Spleen (tissue), 11 donors: ENCODE data around the gene ABHD6. TPM values are rescaled to one million over a fixed set of nuclear protein-coding genes. Genes with fewer than 3 reads are reported as not detected.

Experiments used
- DNase-seq: peaks from one replicate; pipeline ENCODE4 v3.0.0-alpha.2; 2020
- H3K27ac ChIP-seq, 8 donors: fragments of 200-600 bp; sonication (generic) in 7 of 8; 1 replicate in 4 of 8; 2 replicates in 4 of 8; pipeline versions ENCODE4 v1.5.0 to v1.8.0; 2016 to 2021; ENCODE audit warnings: inconsistent platforms in 4 of 8, mild to moderate bottlenecking in 4 of 8, moderate library complexity in 1 of 8
- H3K27me3 ChIP-seq, 7 donors: fragments of 200-600 bp; sonication (generic) in 6 of 7; replicated peaks in 1 of 7; 1 replicate in 4 of 7; 2 replicates in 3 of 7; pipeline versions ENCODE4 v1.5.0 to v1.8.0; 2016 to 2021; ENCODE audit warnings: inconsistent platforms in 3 of 7, mild to moderate bottlenecking in 1 of 7
- H3K36me3 ChIP-seq, 6 donors: fragments of 200-600 bp; sonication (generic) in 5 of 6; 1 replicate in 4 of 6; 2 replicates in 2 of 6; pipeline versions ENCODE4 v1.5.0 to v1.8.0; 2016 to 2021; ENCODE audit warnings: inconsistent platforms in 2 of 6
- H3K4me1 ChIP-seq, 6 donors: fragments of 200-600 bp; sonication (generic) in 5 of 6; 1 replicate in 3 of 6; 2 replicates in 3 of 6; pipeline versions ENCODE4 v1.5.0 to v1.8.0; 2016 to 2021; ENCODE audit warnings: inconsistent platforms in 3 of 6
- H3K4me3 ChIP-seq, 8 donors: fragments of 200-600 bp; sonication (generic) in 7 of 8; 1 replicate in 4 of 8; 2 replicates in 4 of 8; pipeline versions ENCODE4 v1.5.0 to v1.8.0; 2016 to 2021; ENCODE audit warnings: inconsistent platforms in 4 of 8, mild to moderate bottlenecking in 4 of 8, moderate library complexity in 2 of 8
- H3K9me3 ChIP-seq, 8 donors: fragments of 200-600 bp; sonication (generic) in 7 of 8; 1 replicate in 4 of 8; 2 replicates in 4 of 8; pipeline versions ENCODE4 v1.5.0 to v1.8.0; 2016 to 2021; ENCODE audit warnings: inconsistent platforms in 4 of 8
- POLR2A ChIP-seq, 3 donors: fragments of 450-650 bp; IDR thresholded peaks; one replicate each; pipeline ENCODE4 v1.5.1; 2017; ENCODE audit warnings: antibody characterized with exemption in 3 of 3, mild to moderate bottlenecking in 1 of 3
- POLR2AphosphoS5 ChIP-seq, 3 donors: sonication (generic); formaldehyde crosslinking; IDR thresholded peaks; one replicate each; pipeline ENCODE4 v1.5.1; 2017; ENCODE audit warnings: antibody characterized with exemption in 3 of 3
- WGBS, 5 donors: extraction: QIAGEN DNeasy Blood & Tissue Kit in 3 of 5; methylation state at CpG; one replicate each; pipeline versions ENCODE4 v1.1.5 to v1.1.7; 2013 to 2018; 5-methylcytosine and 5-hydroxymethylcytosine counted together
- intact Hi-C: fragments of 100-400 bp; cut with DNase I; formaldehyde crosslinking; loops from one replicate; pipeline ENCODE4 v1.15.0; 2023; ENCODE audit warnings: low total_unique reads
- polyA plus RNA-seq, 3 donors: library from polyadenylated mRNA; stranded (reverse); fragments of 200-250 nt; gene quantifications; one replicate each; pipeline ENCODE4 v1.2.1, GENCODE V29; 2013
- total RNA-seq, 7 donors: library from RNA; depleted of rRNA in 3 of 7; stranded (reverse); fragments of >200 nt in 3 of 7; fragmentation: NEBNext Ultra II Directional in 4 of 7; extraction: Animal tissue kit (Norgen Biotek cat#: 25700) in 4 of 7; gene quantifications; one replicate each; pipeline versions ENCODE4 v1.1.0 to v1.2.1, GENCODE V29; 2016 to 2021
- TF ChIP-seq, protein P1 (sequence below), 11 experiments: fragments of 200-600 bp in 7 of 11; fragments of 450-650 bp in 4 of 11; sonication (generic) in 4 of 11; IDR thresholded peaks in 8 of 11; conservative IDR thresholded peaks in 3 of 11; 1 replicate in 7 of 11; 2 replicates in 4 of 11; pipeline versions ENCODE4 v1.4.0 to v1.8.0; 2016 to 2021; ENCODE audit warnings: antibody characterized with exemption in 11 of 11, inconsistent platforms in 4 of 11, mild to moderate bottlenecking in 1 of 11
- donor health status: healthy with polysubstance abuse.
- donor health status: DM: no; HTN: no; CAD: no; lungs with moderate emphysema.
- donor health status: DM: no; HTN: no; CAD: no.
- donor health status: Bipolar disorder and iron deficiency.
- donor health status: healthy.
- donor health status: DM: no; HTN: no; CAD: no.
- donor health status: DM: yes; HTN: yes; CAD: no.

The ABHD6 gene
- total and polyA plus RNA-seq, 10 donors: 17.2 to 79.9 (median 48.4) TPM

DNA sequence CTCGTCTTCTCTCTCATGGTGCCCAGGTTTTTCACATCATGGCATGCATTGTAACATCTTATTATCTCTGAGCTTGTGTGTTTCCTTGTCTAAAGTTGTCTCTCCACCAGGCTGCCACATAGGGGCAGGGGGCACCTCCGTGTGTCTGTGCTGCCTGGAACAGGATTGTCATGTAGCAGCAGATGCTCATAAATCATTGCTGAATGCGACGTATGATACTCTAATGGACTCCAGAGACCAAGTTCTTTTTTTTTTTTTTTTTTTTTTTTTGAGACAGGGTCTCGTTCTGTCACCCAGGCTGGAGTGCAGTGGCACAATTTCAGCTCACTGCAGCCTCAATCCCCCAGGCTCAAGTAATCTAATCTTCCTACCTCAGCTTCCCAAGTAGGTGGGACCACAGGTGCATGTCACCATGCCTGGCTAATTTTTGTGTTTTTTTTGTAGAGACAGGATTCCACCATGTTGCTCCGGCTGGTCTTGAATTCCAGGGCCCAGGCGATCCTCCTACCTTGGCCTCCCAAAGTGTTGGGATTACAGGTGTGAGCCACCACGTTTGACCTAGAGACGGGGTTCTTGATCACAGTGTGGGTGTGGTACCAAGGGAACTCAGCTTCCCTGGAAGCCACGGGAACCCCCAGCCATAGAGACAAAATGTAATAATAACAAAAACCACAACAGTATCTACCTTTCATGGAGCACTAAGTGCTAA lies 22.1 kb upstream of the ABHD6 start:
- H3K4me3 ChIP-seq: peak overlapping the region in 1 of 8 donors; percentile 14
- H3K27ac ChIP-seq: peak overlapping the region; percentile 62 to 85 (median 78)
- no peaks in the 10 kb centered on the region for H3K27me3 ChIP-seq
- DNase-seq: no peak
- 55 to 69% (median 56%) methylated on average over 9 to 10 of the region's 10 CpGs for WGBS, 5 donors
- H3K36me3 ChIP-seq: no peaks in the 10 kb centered on the region
- H3K4me1 ChIP-seq: peaks cover 36 to 89% (median 69%) of the 10 kb centered on the region in 6 donors
- H3K9me3 ChIP-seq: no peaks in the 10 kb centered on the region
- intact Hi-C loops: no loop called here
- TF ChIP-seq, protein P1, sequence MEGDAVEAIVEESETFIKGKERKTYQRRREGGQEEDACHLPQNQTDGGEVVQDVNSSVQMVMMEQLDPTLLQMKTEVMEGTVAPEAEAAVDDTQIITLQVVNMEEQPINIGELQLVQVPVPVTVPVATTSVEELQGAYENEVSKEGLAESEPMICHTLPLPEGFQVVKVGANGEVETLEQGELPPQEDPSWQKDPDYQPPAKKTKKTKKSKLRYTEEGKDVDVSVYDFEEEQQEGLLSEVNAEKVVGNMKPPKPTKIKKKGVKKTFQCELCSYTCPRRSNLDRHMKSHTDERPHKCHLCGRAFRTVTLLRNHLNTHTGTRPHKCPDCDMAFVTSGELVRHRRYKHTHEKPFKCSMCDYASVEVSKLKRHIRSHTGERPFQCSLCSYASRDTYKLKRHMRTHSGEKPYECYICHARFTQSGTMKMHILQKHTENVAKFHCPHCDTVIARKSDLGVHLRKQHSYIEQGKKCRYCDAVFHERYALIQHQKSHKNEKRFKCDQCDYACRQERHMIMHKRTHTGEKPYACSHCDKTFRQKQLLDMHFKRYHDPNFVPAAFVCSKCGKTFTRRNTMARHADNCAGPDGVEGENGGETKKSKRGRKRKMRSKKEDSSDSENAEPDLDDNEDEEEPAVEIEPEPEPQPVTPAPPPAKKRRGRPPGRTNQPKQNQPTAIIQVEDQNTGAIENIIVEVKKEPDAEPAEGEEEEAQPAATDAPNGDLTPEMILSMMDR (IDR thresholded peaks at IDR 0.05 in 8 of 11, conservative IDR thresholded peaks at IDR 0.05 in 3 of 11): peak in 2 of 11 experiments; percentile 0 to 13
- TF ChIP-seq POLR2A (IDR thresholded peaks at IDR 0.05) (no peak), POLR2AphosphoS5 (IDR thresholded peaks at IDR 0.05) (no peak)

DNA sequence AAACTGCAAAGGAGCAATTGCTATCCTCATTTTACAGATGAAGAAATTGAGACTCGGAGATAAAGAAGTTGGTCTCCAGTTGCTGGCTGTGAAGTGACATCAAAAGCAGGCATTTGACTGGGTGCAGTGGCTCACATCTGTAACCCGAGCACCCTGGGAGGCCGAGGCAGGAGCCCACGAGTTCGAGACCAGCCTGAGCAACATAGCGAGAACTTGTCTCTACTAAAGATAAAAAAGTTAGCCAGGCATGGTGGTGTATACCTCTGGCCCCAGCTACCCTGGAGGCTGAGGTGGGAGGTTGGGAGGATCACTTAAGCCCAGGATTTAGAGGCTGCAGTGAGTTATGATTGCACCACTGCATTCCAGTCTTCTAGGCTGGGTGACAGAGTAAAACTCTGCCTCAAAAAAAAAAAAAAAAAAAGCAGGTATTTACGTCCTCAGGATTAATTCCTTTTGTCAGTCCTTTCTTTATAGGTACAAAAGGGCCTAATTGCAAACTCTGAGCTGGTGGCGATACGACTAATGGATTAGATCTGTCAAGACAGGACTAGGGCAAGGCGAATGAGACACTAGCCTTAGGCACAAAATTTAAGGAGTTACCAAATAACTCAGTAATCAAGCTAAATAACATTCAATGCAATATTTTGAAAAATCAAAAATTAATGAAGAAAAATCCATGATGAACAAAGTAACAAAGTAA lies 20.9 kb upstream of the ABHD6 start:
- peaks cover 36 to 77% (median 62%) of the 10 kb centered on the region in 6 donors for H3K4me1 ChIP-seq
- no peaks in the 10 kb centered on the region for H3K27me3 ChIP-seq
- H3K9me3 ChIP-seq: no peaks in the 10 kb centered on the region
- 74 to 82% (median 79%) methylated on average over 10 of the region's 10 CpGs for WGBS, 5 donors
- H3K36me3 ChIP-seq: no peaks in the 10 kb centered on the region
- intact Hi-C loops: no loop called here
- TF ChIP-seq POLR2A (IDR thresholded peaks at IDR 0.05) (no peak), POLR2AphosphoS5 (IDR thresholded peaks at IDR 0.05) (no peak)
- TF ChIP-seq, protein P1 (IDR thresholded peaks at IDR 0.05 in 8 of 11, conservative IDR thresholded peaks at IDR 0.05 in 3 of 11): no peak
- H3K4me3 ChIP-seq: no peak overlapping the region
- peak overlapping the region; percentile 49 to 85 (median 78) for H3K27ac ChIP-seq
- no peak for DNase-seq

DNA sequence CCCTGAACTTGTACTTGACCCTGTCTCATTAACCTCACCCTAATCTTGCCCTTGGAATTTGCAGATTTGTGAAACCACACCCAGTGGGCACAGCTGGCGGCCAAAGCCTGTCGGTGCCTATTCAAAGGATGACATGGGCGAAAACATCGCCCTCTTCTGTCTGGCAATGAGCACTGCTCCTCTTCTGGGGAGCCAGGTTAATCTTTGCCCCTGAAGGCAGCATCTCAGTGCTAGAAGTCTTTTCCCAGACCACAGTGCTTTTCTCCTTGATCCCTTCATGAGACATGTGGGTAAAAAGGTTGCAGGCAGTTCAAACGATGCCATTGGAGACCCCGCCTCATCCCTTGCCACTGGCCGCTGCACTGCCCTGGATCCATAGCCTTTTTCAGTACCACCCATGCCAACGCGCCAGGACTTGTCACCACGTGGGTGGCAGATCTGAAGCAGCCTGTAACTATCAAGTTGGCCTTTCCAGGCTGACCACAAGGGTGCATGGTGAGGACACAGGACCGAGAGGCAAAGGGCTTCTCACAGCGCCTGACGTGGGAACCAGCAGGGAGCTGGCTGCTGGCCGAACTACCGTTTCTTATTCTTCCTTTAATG lies 20.3 kb upstream of the ABHD6 start:
- peak overlapping the region in 1 of 8 donors; percentile 48 for H3K4me3 ChIP-seq
- H3K9me3 ChIP-seq: no peaks in the 10 kb centered on the region
- TF ChIP-seq POLR2A (IDR thresholded peaks at IDR 0.05): no peak
- TF ChIP-seq POLR2AphosphoS5 (IDR thresholded peaks at IDR 0.05): peak; percentile 36 to 68 (median 58)
- TF ChIP-seq, protein P1 (IDR thresholded peaks at IDR 0.05 in 8 of 11, conservative IDR thresholded peaks at IDR 0.05 in 3 of 11): peak; percentile 64 to 93 (median 88)
- peaks cover 36 to 71% (median 62%) of the 10 kb centered on the region in 6 donors for H3K4me1 ChIP-seq
- H3K27me3 ChIP-seq: no peaks in the 10 kb centered on the region
- peak; percentile 88 for DNase-seq
- WGBS, 5 donors: 7 to 21% (median 13%) methylated on average over 15 of the region's 15 CpGs
- intact Hi-C loops: no loop called here
- H3K27ac ChIP-seq: peak overlapping the region; percentile 49 to 85 (median 78)
- H3K36me3 ChIP-seq: no peaks in the 10 kb centered on the region
